ENCODE data around the gene LIMS3.
"Not testable (repeated sequence)": the region's sequence is repeated elsewhere in the genome, so short reads cannot be mapped to it uniquely, and the experiment has no call there.

LIMS3 gene

GRCh38 chr2:109898462-109899336 lies at the start of gene LIMS3:
Gene LIMS3 (plus strand): TSS chr2:109898688. CDS start chr2:109898729, 41 bp downstream.
- in situ Hi-C loops (cut with MboI; ENCODE audit: low pct_unique_long_range_greater_than_20kb, low sequenced_read_pairs); DNase-seq: not testable (repeated sequence)

GRCh38 chr2:109871129-109871751 lies 27.2 kb upstream of the LIMS3 start:
- in situ Hi-C loops (cut with MboI; ENCODE audit: low pct_unique_long_range_greater_than_20kb, low sequenced_read_pairs); DNase-seq: not testable (repeated sequence)

- DNase-seq; in situ Hi-C loops (cut with MboI; ENCODE audit: low pct_unique_long_range_greater_than_20kb, low sequenced_read_pairs): not testable (repeated sequence)
Measured at GRCh38 chr2:109876625-109877024, 21.9 kb upstream of the LIMS3 start.

GRCh38 chr2:109882112-109882511 lies 16.4 kb upstream of the LIMS3 start:
- DNase-seq; in situ Hi-C loops (cut with MboI; ENCODE audit: low pct_unique_long_range_greater_than_20kb, low sequenced_read_pairs): not testable (repeated sequence)

- DNase-seq; in situ Hi-C loops (cut with MboI; ENCODE audit: low pct_unique_long_range_greater_than_20kb, low sequenced_read_pairs): not testable (repeated sequence)
Measured at GRCh38 chr2:109888414-109888813, 10.1 kb upstream of the LIMS3 start.

GRCh38 chr2:109889909-109890308 lies 8.6 kb upstream of the LIMS3 start:
- DNase-seq; in situ Hi-C loops (cut with MboI; ENCODE audit: low pct_unique_long_range_greater_than_20kb, low sequenced_read_pairs): not testable (repeated sequence)

GRCh38 chr2:109891024-109891423 lies 7.5 kb upstream of the LIMS3 start:
- in situ Hi-C loops (cut with MboI; ENCODE audit: low pct_unique_long_range_greater_than_20kb, low sequenced_read_pairs); DNase-seq: not testable (repeated sequence)

- DNase-seq; in situ Hi-C loops (cut with MboI; ENCODE audit: low pct_unique_long_range_greater_than_20kb, low sequenced_read_pairs): not testable (repeated sequence)
Measured at GRCh38 chr2:109893736-109894135, 4.8 kb upstream of the LIMS3 start.

- DNase-seq; in situ Hi-C loops (cut with MboI; ENCODE audit: low pct_unique_long_range_greater_than_20kb, low sequenced_read_pairs): not testable (repeated sequence)
Measured at GRCh38 chr2:109894141-109894540, 4.3 kb upstream of the LIMS3 start.

- in situ Hi-C loops (cut with MboI; ENCODE audit: low pct_unique_long_range_greater_than_20kb, low sequenced_read_pairs); DNase-seq: not testable (repeated sequence)
Measured at GRCh38 chr2:109895090-109895869, 3.2 kb upstream of the LIMS3 start.

- in situ Hi-C loops (cut with MboI; ENCODE audit: low pct_unique_long_range_greater_than_20kb, low sequenced_read_pairs); DNase-seq: not testable (repeated sequence)
Measured at GRCh38 chr2:109896212-109896611, 2.3 kb upstream of the LIMS3 start.

- DNase-seq; in situ Hi-C loops (cut with MboI; ENCODE audit: low pct_unique_long_range_greater_than_20kb, low sequenced_read_pairs): not testable (repeated sequence)
Measured at GRCh38 chr2:109897769-109898461, 573 bp upstream of the LIMS3 start.

GRCh38 chr2:109905796-109906195 lies 7.3 kb downstream of the LIMS3 start:
- in situ Hi-C loops (cut with MboI; ENCODE audit: low pct_unique_long_range_greater_than_20kb, low sequenced_read_pairs): not testable (repeated sequence)

GRCh38 chr2:109908626-109909025 lies 10.1 kb downstream of the LIMS3 start:
- DNase-seq; in situ Hi-C loops (cut with MboI; ENCODE audit: low pct_unique_long_range_greater_than_20kb, low sequenced_read_pairs): not testable (repeated sequence)

More at GRCh38 chr2:109905796-109906195, 7.3 kb downstream of the LIMS3 start:
- DNase-seq: not testable (repeated sequence)

- DNase-seq; in situ Hi-C loops (cut with MboI; ENCODE audit: low pct_unique_long_range_greater_than_20kb, low sequenced_read_pairs): not testable (repeated sequence)
Measured at GRCh38 chr2:109910789-109911188, 12.3 kb downstream of the LIMS3 start.

- DNase-seq; in situ Hi-C loops (cut with MboI; ENCODE audit: low pct_unique_long_range_greater_than_20kb, low sequenced_read_pairs): not testable (repeated sequence)
Measured at GRCh38 chr2:109913911-109914310, 15.4 kb downstream of the LIMS3 start.

- in situ Hi-C loops (cut with MboI; ENCODE audit: low pct_unique_long_range_greater_than_20kb, low sequenced_read_pairs): not testable (repeated sequence)
Measured at GRCh38 chr2:109914552-109914951, 16.1 kb downstream of the LIMS3 start.

GRCh38 chr2:109915830-109916229 lies 17.3 kb downstream of the LIMS3 start:
- DNase-seq; in situ Hi-C loops (cut with MboI; ENCODE audit: low pct_unique_long_range_greater_than_20kb, low sequenced_read_pairs): not testable (repeated sequence)

More at GRCh38 chr2:109914552-109914951, 16.1 kb downstream of the LIMS3 start:
- not testable (repeated sequence) for DNase-seq

Measured in KBM-7 (cell line).